Effector CD4-positive, alpha-beta T cell (primary cell): ENCODE results near the gene DNAAF5.
"Not testable (repeated sequence)": the region's sequence is repeated elsewhere in the genome, so short reads cannot be mapped to it uniquely, and the experiment has no call there.

Source experiments
- DNase-seq: peaks from one replicate; pipeline ENCODE4 v3.0.0-alpha.2; 2020

Gene DNAAF5

GRCh38 chr7:730501-731439, 4.3 kb downstream of the DNAAF5 start:
- no peak for DNase-seq

- DNase-seq: no peak
Measured at GRCh38 chr7:731440-732085, 5.1 kb downstream of the DNAAF5 start.

- DNase-seq: no peak
Measured at GRCh38 chr7:732094-732541, 5.6 kb downstream of the DNAAF5 start.

GRCh38 chr7:732556-732955, 6.1 kb downstream of the DNAAF5 start:
- no peak for DNase-seq

- DNase-seq: no peak
Measured at GRCh38 chr7:734214-734613, 7.7 kb downstream of the DNAAF5 start.

GRCh38 chr7:734808-735207, 8.3 kb downstream of the DNAAF5 start:
- no peak for DNase-seq

GRCh38 chr7:738241-738640, 11.7 kb downstream of the DNAAF5 start:
- DNase-seq: no peak

- DNase-seq: no peak
Measured at GRCh38 chr7:738723-739454, 12.4 kb downstream of the DNAAF5 start.

GRCh38 chr7:739455-739982, 13.0 kb downstream of the DNAAF5 start:
- DNase-seq: no peak

- DNase-seq: no peak
Measured at GRCh38 chr7:739983-740942, 13.8 kb downstream of the DNAAF5 start.

- DNase-seq: no peak
Measured at GRCh38 chr7:741191-741671, 14.7 kb downstream of the DNAAF5 start.

GRCh38 chr7:741850-742249, 15.4 kb downstream of the DNAAF5 start:
- no peak for DNase-seq

GRCh38 chr7:742791-743190, 16.3 kb downstream of the DNAAF5 start:
- DNase-seq: no peak

- DNase-seq: not testable (repeated sequence)
Measured at GRCh38 chr7:743341-744127, 17.0 kb downstream of the DNAAF5 start.

- not testable (repeated sequence) for DNase-seq
Measured at GRCh38 chr7:744128-744520, 17.6 kb downstream of the DNAAF5 start.

GRCh38 chr7:744854-745430, 18.4 kb downstream of the DNAAF5 start:
- DNase-seq: no peak

GRCh38 chr7:745431-746154, 19.1 kb downstream of the DNAAF5 start:
- no peak for DNase-seq

- no peak for DNase-seq
Measured at GRCh38 chr7:746155-747061, 19.9 kb downstream of the DNAAF5 start.

GRCh38 chr7:747186-747585, 20.7 kb downstream of the DNAAF5 start:
- DNase-seq: no peak
